GM12891 (cell line): ENCODE results near the gene PCID2.

Experiments used
- POLR2A ChIP-seq: IDR thresholded peaks from 2 replicates; pipeline ENCODE4 v1.6.1; 2011; ENCODE audit warnings: low read depth, low read length, control low read depth
- POLR2AphosphoS5 ChIP-seq: IDR thresholded peaks from 2 replicates; pipeline ENCODE4 v1.6.1; 2011; ENCODE audit warnings: low read depth, low read length, control low read depth
- POU2F2 ChIP-seq: IDR thresholded peaks from 2 replicates; pipeline ENCODE4 v1.6.1; 2011; ENCODE audit warnings: low read depth, mild to moderate bottlenecking, control low read depth, low read length, moderate library complexity
- SPI1 ChIP-seq: IDR thresholded peaks from 2 replicates; pipeline ENCODE4 v1.6.1; 2011; ENCODE audit warnings: low read depth, low read length, control low read depth
- TAF1 ChIP-seq: IDR thresholded peaks from 2 replicates; pipeline ENCODE4 v1.6.1; 2011; ENCODE audit warnings: low read depth, low read length, control low read depth

GRCh38 chr13:113233101-113233500, 24.6 kb upstream of the PCID2 start:
- no peak for TF ChIP-seq POLR2A
- TF ChIP-seq SPI1, result no peak
- no peak for TF ChIP-seq POU2F2
- TF ChIP-seq POLR2AphosphoS5, result no peak
- TF ChIP-seq TAF1, result no peak
